ACC112 (cell line): ENCODE results near the gene TMEM52.
"Not testable (repeated sequence)": the region's sequence is repeated elsewhere in the genome, so short reads cannot be mapped to it uniquely, and the experiment has no call there.

ENCODE experiments used
- H2AFZ ChIP-seq: fragments of 200-600 bp; sonication (generic); one replicate; pipeline ENCODE4 v1.6.0; 2017; ENCODE audit warnings: antibody characterized with exemption, low read length; ENCODE audit not compliant: unreplicated experiment
- H3K27ac ChIP-seq: fragments of 200-600 bp; sonication (generic); 2 replicates; pipeline ENCODE4 v1.5.1; 2014; ENCODE audit warnings: low read depth, mild to moderate bottlenecking, antibody characterized with exemption, low read length, moderate library complexity
- H3K27me3 ChIP-seq: fragments of 200-600 bp; sonication (generic); 2 replicates; pipeline ENCODE4 v1.6.1; 2014; ENCODE audit warnings: mild to moderate bottlenecking, antibody characterized with exemption, low read length, moderate library complexity, mixed read lengths; ENCODE audit not compliant: insufficient read depth
- H3K36me3 ChIP-seq: fragments of 200-600 bp; sonication (generic); 2 replicates; pipeline ENCODE4 v1.6.1; 2016; ENCODE audit warnings: mild to moderate bottlenecking, antibody characterized with exemption, low read length, moderate library complexity, mixed read lengths; ENCODE audit not compliant: insufficient read depth
- H3K4me1 ChIP-seq: fragments of 200-600 bp; sonication (generic); one replicate; pipeline ENCODE4 v1.6.1; 2016; ENCODE audit warnings: low read length, mixed read lengths; ENCODE audit not compliant: insufficient read depth, unreplicated experiment, control insufficient read depth
- H3K4me3 ChIP-seq: fragments of 200-600 bp; sonication (generic); 2 replicates; pipeline ENCODE4 v1.5.1; 2014; ENCODE audit warnings: mild to moderate bottlenecking, low read depth, low read length
- H3K79me2 ChIP-seq: fragments of 200-600 bp; sonication (generic); one replicate; pipeline ENCODE4 v1.6.0; 2016; ENCODE audit warnings: low read length; ENCODE audit not compliant: control insufficient read depth, unreplicated experiment, insufficient read depth

Gene TMEM52

DNA sequence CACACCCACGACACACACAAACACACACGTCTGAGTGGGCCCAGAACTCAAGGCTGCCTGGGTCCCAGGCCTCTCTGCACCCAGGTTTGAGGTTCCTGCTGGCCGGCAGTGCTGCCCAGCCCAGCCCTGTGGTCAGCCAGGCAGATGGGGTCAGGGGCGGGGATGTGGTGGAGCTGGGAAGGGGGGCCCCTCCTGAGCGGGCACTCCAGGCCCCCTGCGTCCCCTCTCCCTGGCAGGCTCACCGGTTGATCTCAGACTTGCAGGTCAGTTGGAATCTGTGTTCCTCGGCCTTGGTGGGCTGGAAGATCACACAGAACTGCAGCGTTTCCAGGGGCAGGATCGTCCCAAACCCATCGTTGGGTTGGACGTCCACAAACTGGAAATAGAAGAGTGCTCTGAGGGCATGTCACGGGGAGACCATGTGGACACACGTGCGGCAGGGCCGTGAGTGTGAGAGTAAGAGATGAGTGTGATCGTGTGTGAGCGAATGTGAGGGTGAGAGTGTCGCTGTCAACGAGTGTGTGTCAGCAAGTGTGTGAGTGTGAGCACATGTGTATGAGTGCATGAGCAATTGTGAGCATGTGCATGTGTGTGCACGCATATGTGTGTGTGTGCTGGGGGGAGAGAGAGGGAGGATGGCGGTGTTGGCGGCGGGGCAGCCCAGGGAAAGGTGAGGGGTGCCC, 19.7 kb upstream of the TMEM52 start:
- Histone ChIP-seq H3K4me1 (no peaks in the 10 kb centered on the region), H3K79me2 (no peaks in the 10 kb centered on the region), H3K27me3 (peaks cover 26% of the 10 kb centered on the region), H3K36me3 (no peaks in the 10 kb centered on the region), H2AFZ (no peak overlapping the region), H3K4me3 (no peak overlapping the region), H3K27ac (no peak overlapping the region)

- H3K27me3 ChIP-seq = peaks cover 26% of the 10 kb centered on the region
- H3K79me2 ChIP-seq = no peaks in the 10 kb centered on the region
- no peaks in the 10 kb centered on the region for H3K4me1 ChIP-seq
- H3K4me3 ChIP-seq = no peak overlapping the region
- no peaks in the 10 kb centered on the region for H3K36me3 ChIP-seq
- no peak overlapping the region for H2AFZ ChIP-seq
- no peak overlapping the region for H3K27ac ChIP-seq
Observed at GRCh38 chr1:1938276-1938573, 19.1 kb upstream of the TMEM52 start.

- Histone ChIP-seq H3K4me3 (no peak overlapping the region), H2AFZ (no peak overlapping the region), H3K27ac (no peak overlapping the region), H3K36me3 (no peaks in the 10 kb centered on the region), H3K27me3 (peaks cover 26% of the 10 kb centered on the region), H3K4me1 (no peaks in the 10 kb centered on the region), H3K79me2 (no peaks in the 10 kb centered on the region)
Observed at GRCh38 chr1:1937549-1938275, 18.6 kb upstream of the TMEM52 start.

GRCh38 chr1:1937061-1937460, 18.0 kb upstream of the TMEM52 start:
- Histone ChIP-seq H3K27ac (no peak overlapping the region), H3K79me2 (no peaks in the 10 kb centered on the region), H3K4me3 (no peak overlapping the region), H3K4me1 (no peaks in the 10 kb centered on the region), H2AFZ (no peak overlapping the region), H3K36me3 (no peaks in the 10 kb centered on the region), H3K27me3 (peaks cover 21% of the 10 kb centered on the region)

GRCh38 chr1:1934848-1935247, 15.8 kb upstream of the TMEM52 start:
- H3K4me1 ChIP-seq, H3K36me3 ChIP-seq, H2AFZ ChIP-seq, H3K79me2 ChIP-seq, H3K4me3 ChIP-seq, H3K27ac ChIP-seq: not testable (repeated sequence)
- peaks cover 12% of the 10 kb centered on the region; the same call in 1 of the 2 replicates for H3K27me3 ChIP-seq

GRCh38 chr1:1929639-1930545, 10.8 kb upstream of the TMEM52 start:
- Histone ChIP-seq H3K79me2 (no peaks in the 10 kb centered on the region), H3K36me3 (no peaks in the 10 kb centered on the region), H2AFZ (no peak overlapping the region), H3K4me3 (no peak overlapping the region), H3K27ac (no peak overlapping the region), H3K27me3 (no peaks in the 10 kb centered on the region), H3K4me1 (no peaks in the 10 kb centered on the region)

DNA sequence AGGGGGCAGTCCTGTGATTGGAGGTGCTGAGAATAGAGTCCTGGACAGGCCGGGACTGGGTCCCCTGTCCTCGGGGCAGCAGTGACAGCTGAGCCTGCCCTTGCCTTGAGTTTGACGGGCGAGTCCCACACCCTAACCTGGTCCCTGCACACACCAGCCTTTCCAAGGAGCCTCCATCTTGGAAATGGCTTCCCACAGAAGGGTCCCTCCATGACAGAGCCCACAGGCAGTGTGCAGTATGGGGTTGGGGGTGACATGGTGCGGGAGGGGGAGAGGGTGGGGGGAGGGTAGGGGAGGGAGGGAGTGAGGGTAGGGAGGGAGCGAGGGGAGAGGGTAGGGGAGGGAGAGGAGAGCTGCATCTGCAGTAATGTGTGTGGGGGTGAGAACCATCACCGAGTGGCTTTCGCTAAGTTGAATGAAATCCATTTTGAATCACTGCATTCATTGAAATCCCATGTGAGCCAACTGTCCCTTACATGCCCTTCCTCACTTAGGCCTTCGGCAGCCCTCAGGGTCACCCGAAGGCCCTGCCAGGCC, 10.1 kb upstream of the TMEM52 start:
- Histone ChIP-seq H3K4me1 (no peaks in the 10 kb centered on the region), H3K27me3 (no peaks in the 10 kb centered on the region), H3K36me3 (no peaks in the 10 kb centered on the region), H3K79me2 (no peaks in the 10 kb centered on the region), H2AFZ (no peak overlapping the region), H3K4me3 (no peak overlapping the region), H3K27ac (no peak overlapping the region)

DNA sequence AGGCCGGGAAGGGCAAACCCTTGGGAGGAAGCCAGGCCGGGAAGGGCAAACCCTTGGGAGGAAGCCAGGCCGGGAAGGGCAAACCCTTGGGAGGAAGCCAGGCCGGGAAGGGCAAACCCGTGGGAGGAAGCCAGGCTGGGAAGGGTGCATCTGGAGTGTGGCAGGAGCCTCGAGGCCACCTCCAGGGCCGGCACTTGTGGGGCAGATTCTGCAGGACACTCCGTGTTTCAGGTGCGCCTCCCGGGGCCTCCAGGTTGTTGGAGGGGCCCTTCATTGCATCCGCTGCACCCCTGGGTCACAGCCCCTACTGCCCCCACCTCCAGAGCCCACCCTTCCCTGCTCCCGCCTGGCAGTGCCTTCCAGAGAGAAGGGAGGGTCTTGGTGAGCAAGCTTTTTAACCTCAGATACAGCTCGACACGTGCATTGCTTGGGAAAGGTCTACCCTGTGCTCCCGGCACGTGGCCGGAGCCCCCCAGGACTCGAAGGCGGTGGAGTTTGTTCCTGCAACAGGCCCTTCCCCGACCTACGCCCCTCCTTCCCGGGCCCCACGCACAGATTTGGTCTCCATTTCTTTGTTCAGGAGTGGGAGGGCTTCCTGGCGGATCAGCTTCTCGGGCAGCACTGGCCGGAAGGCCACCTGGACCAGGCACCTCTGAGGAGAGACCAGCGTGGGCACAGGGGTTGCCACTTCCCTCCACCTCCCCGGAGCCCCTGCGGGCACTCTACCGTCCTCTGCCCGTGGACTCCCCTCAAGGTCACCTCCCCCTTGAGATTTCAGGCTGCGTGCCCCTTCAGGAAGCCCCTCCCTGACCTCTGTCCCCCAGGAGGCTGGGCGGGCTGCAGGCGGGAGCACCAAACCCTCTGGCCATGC, 9.4 kb upstream of the TMEM52 start:
- Histone ChIP-seq H3K36me3 (no peaks in the 10 kb centered on the region), H3K4me1 (no peaks in the 10 kb centered on the region), H2AFZ (no peak overlapping the region), H3K4me3 (no peak overlapping the region), H3K27me3 (no peaks in the 10 kb centered on the region), H3K79me2 (no peaks in the 10 kb centered on the region), H3K27ac (no peak overlapping the region)

DNA sequence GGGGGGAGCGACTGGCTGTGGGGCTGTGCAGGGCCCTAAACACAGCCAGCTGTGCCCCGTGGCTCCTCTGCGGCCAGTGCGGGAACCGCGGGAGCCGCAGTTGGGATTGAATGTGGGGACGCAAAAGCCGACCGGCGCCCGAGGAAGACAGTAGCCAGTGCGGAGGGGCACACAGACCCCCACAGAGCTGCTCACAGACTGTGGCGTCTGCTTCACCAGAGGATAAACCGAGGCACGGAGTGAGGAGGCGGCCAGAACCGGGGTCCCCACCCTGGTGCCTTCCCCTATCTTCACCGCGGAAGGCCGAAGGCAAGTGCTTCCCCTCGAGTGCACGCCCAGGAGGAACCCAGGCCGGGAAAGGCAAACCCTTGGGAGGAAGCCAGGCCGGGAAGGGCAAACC, 8.7 kb upstream of the TMEM52 start:
- Histone ChIP-seq H3K27ac (no peak overlapping the region), H3K4me3 (no peak overlapping the region), H2AFZ (no peak overlapping the region), H3K27me3 (no peaks in the 10 kb centered on the region), H3K79me2 (no peaks in the 10 kb centered on the region), H3K36me3 (no peaks in the 10 kb centered on the region), H3K4me1 (no peaks in the 10 kb centered on the region)
